ENCODE results near the gene HECTD4. TPM values are rescaled to one million over a fixed set of nuclear protein-coding genes. Genes with fewer than 3 reads are reported as not detected.

HECTD4 gene
- total and polyA plus RNA-seq, 10 donors: 5.4 to 70.8 (median 50.1) TPM

DNA sequence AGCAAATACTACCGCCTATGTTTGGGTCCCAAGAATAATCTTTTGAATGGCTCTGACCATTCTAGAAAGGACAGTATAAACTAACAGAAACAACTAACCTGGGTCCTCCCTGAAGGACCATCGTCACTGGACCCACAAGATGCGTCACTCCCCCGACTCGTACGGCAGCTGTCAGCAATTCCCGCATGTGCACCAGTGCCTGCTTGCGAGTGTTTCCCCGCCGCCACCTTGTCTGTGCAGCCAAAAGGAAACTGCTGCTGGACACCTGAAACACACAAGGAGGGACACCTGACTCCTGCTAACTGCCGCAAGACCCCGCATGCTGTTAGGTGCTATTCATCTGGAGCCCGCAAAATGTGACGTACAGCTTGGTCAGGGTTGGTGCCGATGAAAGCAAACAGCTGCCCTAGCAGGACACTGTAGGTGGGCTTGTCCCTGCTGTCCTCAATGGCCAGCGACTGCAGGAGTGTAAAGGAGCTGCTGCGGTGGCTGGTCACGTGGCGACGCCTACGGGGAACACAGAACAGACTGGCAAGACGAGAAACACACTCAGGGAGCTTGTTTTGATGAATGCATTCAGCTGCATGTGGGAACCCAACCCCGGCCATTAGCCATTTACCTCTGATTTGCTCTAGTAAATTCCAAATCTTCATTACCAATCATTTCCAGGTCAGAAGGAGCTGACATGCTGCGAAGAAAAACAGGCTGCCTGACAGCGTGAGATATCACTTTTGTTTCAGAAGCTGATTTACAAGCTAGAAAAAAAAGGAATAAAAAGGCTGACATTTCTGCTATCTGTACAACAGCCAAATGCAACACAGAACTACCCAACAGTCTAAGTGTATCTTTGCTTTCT, 138.7 kb downstream of the HECTD4 start:
- WGBS, 5 donors: 75 to 96% (median 96%) methylated on average over 13 to 25 of the region's 25 CpGs
- DNase-seq: no peak
- Histone ChIP-seq H3K4me1 (peaks cover 0 to 10% (median 0%) of the 10 kb centered on the region in 6 donors), H3K9me3 (no peaks in the 10 kb centered on the region), H3K36me3 (peaks cover 3 to 100% (median 82%) of the 10 kb centered on the region in 6 donors), H3K4me3 (no peak overlapping the region), H3K27me3 (replicated peaks in 1 of 7) (no peaks in the 10 kb centered on the region), H3K27ac (no peak overlapping the region)
- intact Hi-C loops (cut with DNase I; ENCODE audit: low total_unique reads): no loop called here
- TF ChIP-seq POLR2AphosphoS5 (IDR thresholded peaks at IDR 0.05) (no peak), POLR2A (IDR thresholded peaks at IDR 0.05) (no peak)
- TF ChIP-seq, protein P1, sequence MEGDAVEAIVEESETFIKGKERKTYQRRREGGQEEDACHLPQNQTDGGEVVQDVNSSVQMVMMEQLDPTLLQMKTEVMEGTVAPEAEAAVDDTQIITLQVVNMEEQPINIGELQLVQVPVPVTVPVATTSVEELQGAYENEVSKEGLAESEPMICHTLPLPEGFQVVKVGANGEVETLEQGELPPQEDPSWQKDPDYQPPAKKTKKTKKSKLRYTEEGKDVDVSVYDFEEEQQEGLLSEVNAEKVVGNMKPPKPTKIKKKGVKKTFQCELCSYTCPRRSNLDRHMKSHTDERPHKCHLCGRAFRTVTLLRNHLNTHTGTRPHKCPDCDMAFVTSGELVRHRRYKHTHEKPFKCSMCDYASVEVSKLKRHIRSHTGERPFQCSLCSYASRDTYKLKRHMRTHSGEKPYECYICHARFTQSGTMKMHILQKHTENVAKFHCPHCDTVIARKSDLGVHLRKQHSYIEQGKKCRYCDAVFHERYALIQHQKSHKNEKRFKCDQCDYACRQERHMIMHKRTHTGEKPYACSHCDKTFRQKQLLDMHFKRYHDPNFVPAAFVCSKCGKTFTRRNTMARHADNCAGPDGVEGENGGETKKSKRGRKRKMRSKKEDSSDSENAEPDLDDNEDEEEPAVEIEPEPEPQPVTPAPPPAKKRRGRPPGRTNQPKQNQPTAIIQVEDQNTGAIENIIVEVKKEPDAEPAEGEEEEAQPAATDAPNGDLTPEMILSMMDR (IDR thresholded peaks at IDR 0.05 in 8 of 11, conservative IDR thresholded peaks at IDR 0.05 in 3 of 11): no peak

DNA sequence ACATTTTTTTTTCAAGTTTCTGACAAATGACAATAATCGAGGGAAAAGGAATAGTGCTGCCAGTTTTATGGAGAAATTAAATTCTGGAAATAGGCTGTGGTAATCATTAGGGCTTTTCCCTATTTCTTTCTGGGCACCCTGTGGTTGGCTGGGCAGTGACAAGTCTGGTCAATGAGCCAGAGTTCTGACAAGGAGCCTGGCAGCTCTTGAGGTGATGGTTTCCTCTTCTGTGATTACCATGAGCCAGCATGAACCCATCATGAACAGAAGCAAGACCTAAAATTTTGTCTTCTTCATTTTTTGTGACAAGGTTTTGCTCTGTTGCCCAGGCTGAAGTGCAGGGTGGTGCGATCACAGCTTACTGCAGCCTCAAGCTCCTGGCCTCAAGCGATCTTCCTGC, 141.1 kb downstream of the HECTD4 start:
- Histone ChIP-seq H3K4me3 (no peak overlapping the region), H3K27me3 (replicated peaks in 1 of 7) (no peaks in the 10 kb centered on the region), H3K27ac (no peak overlapping the region), H3K9me3 (no peaks in the 10 kb centered on the region), H3K4me1 (peaks cover 0 to 10% (median 0%) of the 10 kb centered on the region in 6 donors), H3K36me3 (peaks cover 3 to 100% (median 84%) of the 10 kb centered on the region in 6 donors)
- TF ChIP-seq POLR2A (IDR thresholded peaks at IDR 0.05): no peak
- TF ChIP-seq POLR2AphosphoS5 (IDR thresholded peaks at IDR 0.05): no peak
- TF ChIP-seq, protein P1 (IDR thresholded peaks at IDR 0.05 in 8 of 11, conservative IDR thresholded peaks at IDR 0.05 in 3 of 11): no peak
- intact Hi-C loops (cut with DNase I; ENCODE audit: low total_unique reads): no loop called here
- no peak for DNase-seq
- 94 to 95% (median 94%) methylated on average over 3 of the region's 3 CpGs for WGBS, 5 donors

DNA sequence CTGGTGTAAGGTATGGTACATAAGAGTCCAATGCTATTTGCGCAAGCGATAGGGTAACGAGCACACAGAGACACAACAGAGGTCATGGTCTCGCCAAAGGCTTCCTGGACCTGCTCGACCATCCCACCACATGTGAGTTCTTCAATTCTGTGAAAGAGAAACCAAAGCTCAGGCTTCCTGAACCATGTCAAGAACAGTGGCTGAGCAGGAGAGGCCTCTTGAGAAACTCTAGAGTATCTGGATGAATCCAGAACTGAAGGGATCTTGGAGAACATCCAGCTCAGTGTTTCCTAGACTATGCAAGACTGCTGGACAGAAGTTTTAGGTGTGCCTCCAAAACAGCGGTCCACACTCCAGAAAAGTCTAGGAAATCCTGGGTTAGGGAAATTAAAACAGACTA, 142.3 kb downstream of the HECTD4 start:
- TF ChIP-seq, protein P1 (IDR thresholded peaks at IDR 0.05 in 8 of 11, conservative IDR thresholded peaks at IDR 0.05 in 3 of 11): no peak
- TF ChIP-seq POLR2AphosphoS5 (IDR thresholded peaks at IDR 0.05) (no peak), POLR2A (IDR thresholded peaks at IDR 0.05) (no peak)
- Histone ChIP-seq H3K4me3 (no peak overlapping the region), H3K27ac (peak overlapping the region in 2 of 8 donors; percentile 11 to 35), H3K36me3 (peaks cover 3 to 100% (median 83%) of the 10 kb centered on the region in 6 donors), H3K9me3 (no peaks in the 10 kb centered on the region), H3K27me3 (replicated peaks in 1 of 7) (no peaks in the 10 kb centered on the region), H3K4me1 (peaks cover 0 to 10% (median 0%) of the 10 kb centered on the region in 6 donors)
- intact Hi-C loops (cut with DNase I; ENCODE audit: low total_unique reads): no loop called here
- DNase-seq: no peak
- WGBS, 5 donors: 75 to 89% (median 77%) methylated on average over 6 of the region's 6 CpGs

DNA sequence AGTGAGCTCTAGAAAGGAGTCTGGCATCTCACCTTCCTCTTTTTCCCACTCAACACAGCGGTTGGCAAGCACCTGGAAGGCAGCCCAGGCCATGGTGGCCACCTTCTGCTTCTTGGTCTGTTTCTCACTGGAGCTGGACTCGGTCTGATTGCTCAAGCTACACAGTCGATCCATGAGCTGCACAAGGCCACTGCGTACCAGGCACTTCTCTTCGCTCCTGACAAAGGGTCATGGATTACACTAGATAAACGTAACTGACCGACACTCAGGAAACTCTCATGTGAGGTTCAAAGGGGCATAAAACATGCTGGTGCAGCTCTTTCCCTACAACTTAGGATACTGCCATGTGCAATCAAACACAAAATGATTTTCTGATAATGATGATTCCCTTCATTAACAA, 143.2 kb downstream of the HECTD4 start:
- no peak for DNase-seq
- TF ChIP-seq POLR2A (IDR thresholded peaks at IDR 0.05): no peak
- TF ChIP-seq, protein P1 (IDR thresholded peaks at IDR 0.05 in 8 of 11, conservative IDR thresholded peaks at IDR 0.05 in 3 of 11): no peak
- TF ChIP-seq POLR2AphosphoS5 (IDR thresholded peaks at IDR 0.05): no peak
- intact Hi-C loops (cut with DNase I; ENCODE audit: low total_unique reads): no loop called here
- WGBS, 5 donors: 85 to 94% (median 86%) methylated on average over 7 of the region's 7 CpGs
- H3K36me3 ChIP-seq: peaks cover 1 to 100% (median 86%) of the 10 kb centered on the region in 6 donors
- H3K27me3 ChIP-seq (replicated peaks in 1 of 7): no peaks in the 10 kb centered on the region
- H3K9me3 ChIP-seq: no peaks in the 10 kb centered on the region
- H3K27ac ChIP-seq: no peak overlapping the region
- H3K4me3 ChIP-seq: no peak overlapping the region
- peaks cover 0 to 10% (median 0%) of the 10 kb centered on the region in 6 donors for H3K4me1 ChIP-seq
